ENCODE data around the gene NGLY1.

DNA sequence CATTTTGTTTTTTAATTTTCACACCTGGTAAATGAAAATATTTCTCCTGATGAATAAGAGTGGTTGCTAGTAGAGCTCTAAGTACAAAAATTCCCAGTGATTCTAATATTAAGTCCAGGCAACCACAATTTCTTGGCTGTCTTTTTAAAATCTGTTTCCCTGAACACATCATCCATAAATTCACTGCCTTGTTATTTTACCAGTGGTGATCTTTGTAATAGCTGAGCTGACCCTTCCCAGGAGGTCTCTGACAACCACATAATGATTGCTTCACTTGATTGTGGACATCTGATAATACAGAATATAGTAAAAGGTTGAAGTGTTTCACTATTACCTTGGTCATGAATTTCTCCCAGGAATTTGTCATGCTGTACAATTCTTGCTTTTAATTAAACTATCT lies 104.7 kb downstream of the NGLY1 start:
- TF ChIP-seq MAX (IDR thresholded peaks at IDR 0.05) (no peak), CTCF (IDR thresholded peaks at IDR 0.05; ENCODE audit: control extremely low read depth in 1 of 3, insufficient read depth in 1 of 3, low read depth in 1 of 3, low read length in 3 of 3) (no peak), POLR2AphosphoS5 (IDR thresholded peaks at IDR 0.05; ENCODE audit: low read depth, low read length) (no peak), SP1 (IDR thresholded peaks at IDR 0.05; ENCODE audit: low read depth, low read length) (no peak), EZH2 (IDR thresholded peaks at IDR 0.05; ENCODE audit: low read depth, low read length, severe bottlenecking) (no peak), CREB1 (IDR thresholded peaks at IDR 0.05) (no peak)
